H1 (cell line): ENCODE results near the gene PANX1. TPM values are rescaled to one million over a fixed set of nuclear protein-coding genes. Genes with fewer than 3 reads are reported as not detected.

Source experiments
- CTCF ChIA-PET: fragments of 300-600 bp; sonication (Branson Sonifier 250); formaldehyde crosslinking; loops from one replicate; lab custom pipeline; 2021; ENCODE audit not compliant: partially characterized antibody; lab: Charles Lee
- POLR2A ChIA-PET: fragments of 300-600 bp; sonication (Branson Sonifier 250); formaldehyde crosslinking; loops from one replicate; lab custom pipeline; 2021; ENCODE audit warnings: inconsistent platforms; ENCODE audit not compliant: partially characterized antibody; lab: Charles Lee
- DNase-seq, 2 experiments: peaks; one replicate each; pipeline versions ENCODE4 v3.0.0 to v3.0.0-alpha.2; 2010 to 2022; ENCODE audit warnings: low spot score in 2 of 2, low read depth in 1 of 2, mixed read lengths in 1 of 2
- FAIRE-seq: peaks from 2 replicates; lab custom pipeline; 2011; peaks lifted over from hg19 to GRCh38; lab: Jason Lieb, UNC
- H2AFZ ChIP-seq: 2 replicates; pipeline ENCODE4 v1.8.1; 2012; ENCODE audit warnings: low read length, inconsistent platforms
- H2AK5ac ChIP-seq: 2 replicates; pipeline ENCODE4 v1.6.1; 2013; ENCODE audit warnings: low read depth, low read length
- H2BK120ac ChIP-seq: replicated peaks from 2 replicates; pipeline ENCODE3; 2013; ENCODE audit warnings: low read depth, low read length, inconsistent platforms
- H2BK12ac ChIP-seq: 2 replicates; pipeline ENCODE4 v1.6.1; 2013; ENCODE audit warnings: low read depth, low read length
- H2BK15ac ChIP-seq: 2 replicates; pipeline ENCODE4 v1.6.1; 2013; ENCODE audit warnings: low read length
- H2BK20ac ChIP-seq: 2 replicates; pipeline ENCODE4 v1.6.1; 2013; ENCODE audit warnings: low read length
- H2BK5ac ChIP-seq: 2 replicates; pipeline ENCODE4 v1.6.1; 2013; ENCODE audit warnings: low read depth, low read length
- H3K14ac ChIP-seq: 2 replicates; pipeline ENCODE4 v1.6.1; 2013; ENCODE audit warnings: inconsistent platforms; ENCODE audit not compliant: insufficient read length
- H3K18ac ChIP-seq: 2 replicates; pipeline ENCODE4 v1.6.1; 2013; ENCODE audit warnings: low read length; ENCODE audit errors: extremely low read depth
- H3K23ac ChIP-seq: 2 replicates; pipeline ENCODE4 v1.6.1; 2013; ENCODE audit warnings: inconsistent platforms; ENCODE audit not compliant: insufficient read length
- H3K23me2 ChIP-seq: 2 replicates; pipeline ENCODE4 v1.6.1; 2013; ENCODE audit warnings: low read depth, low read length
- H3K27ac ChIP-seq: 2 replicates; pipeline ENCODE4 v1.6.1; 2011; ENCODE audit warnings: low read depth, low read length, inconsistent platforms
- H3K27me3 ChIP-seq, 4 experiments: replicated peaks in 1 of 4; 1 replicate in 1 of 4; 2 replicates in 3 of 4; pipeline versions ENCODE4 v1.6.1 to v1.8.1; 2011 to 2013; ENCODE audit warnings: low read length in 3 of 4, mild to moderate bottlenecking in 3 of 4, inconsistent platforms in 2 of 4, mixed read lengths in 2 of 4, moderate library complexity in 1 of 4; ENCODE audit not compliant: control insufficient read depth in 3 of 4, insufficient read depth in 3 of 4; ENCODE audit errors: extremely low read depth in 1 of 4
- H3K36me3 ChIP-seq, 4 experiments: 2 replicates each; pipeline versions ENCODE4 v1.6.1 to v1.8.1; 2011 to 2013; ENCODE audit warnings: mild to moderate bottlenecking in 4 of 4, low read length in 3 of 4, moderate library complexity in 2 of 4, control low read depth in 1 of 4, inconsistent platforms in 1 of 4; ENCODE audit not compliant: insufficient read depth in 4 of 4, control insufficient read depth in 2 of 4
- H3K4ac ChIP-seq: replicated peaks from 2 replicates; pipeline ENCODE3; 2013; ENCODE audit warnings: low read length, low read depth, mixed read lengths, inconsistent platforms; ENCODE audit not compliant: insufficient read length
- H3K4me1 ChIP-seq, 4 experiments: replicated peaks in 1 of 4; 1 replicate in 1 of 4; 2 replicates in 3 of 4; pipeline versions ENCODE4 v1.6.1 to v1.8.1; 2011 to 2013; ENCODE audit warnings: low read length in 3 of 4, inconsistent platforms in 2 of 4, mixed read lengths in 1 of 4; ENCODE audit not compliant: insufficient read depth in 4 of 4, control insufficient read depth in 3 of 4
- H3K4me2 ChIP-seq, 2 experiments: 2 replicates each; pipeline versions ENCODE4 v1.6.1 to v1.8.1; 2011 to 2013; ENCODE audit warnings: low read depth in 2 of 2, low read length in 2 of 2, control low read depth in 1 of 2, inconsistent platforms in 1 of 2, mild to moderate bottlenecking in 1 of 2; ENCODE audit not compliant: insufficient read depth in 1 of 2
- H3K4me3 ChIP-seq, 4 experiments: fragments of 200-600, 300-600 bp in 1 of 4; sonication (generic), shearing (Covaris generic), sonication (Bioruptor Twin) in 1 of 4; 2 replicates each; pipeline versions ENCODE4 v1.5.1 to v1.8.1; 2011 to 2016; ENCODE audit warnings: low read length in 4 of 4, low read depth in 3 of 4, control low read depth in 2 of 4, inconsistent platforms in 2 of 4, mild to moderate bottlenecking in 2 of 4, mixed read lengths in 1 of 4, moderate library complexity in 1 of 4; ENCODE audit not compliant: insufficient read depth in 2 of 4; ENCODE audit errors: extremely low read depth in 1 of 4
- H3K56ac ChIP-seq: replicated peaks from 2 replicates; pipeline ENCODE3; 2013; ENCODE audit warnings: low read depth, mild to moderate bottlenecking, mixed read lengths, low read length, inconsistent platforms; ENCODE audit not compliant: insufficient read length
- H3K79me1 ChIP-seq: 2 replicates; pipeline ENCODE4 v1.6.1; 2013; ENCODE audit warnings: low read depth, low read length, control low read depth
- H3K79me2 ChIP-seq, 2 experiments: 2 replicates each; pipeline versions ENCODE4 v1.6.1 to v1.8.1; 2012 to 2013; ENCODE audit warnings: low read length in 2 of 2, mild to moderate bottlenecking in 2 of 2, inconsistent platforms in 1 of 2; ENCODE audit not compliant: insufficient read depth in 2 of 2, control insufficient read depth in 1 of 2
- H3K9ac ChIP-seq, 4 experiments: replicated peaks in 1 of 4; 1 replicate in 1 of 4; 2 replicates in 3 of 4; pipeline versions ENCODE4 v1.6.1 to v1.8.1; 2011 to 2013; ENCODE audit warnings: low read depth in 3 of 4, low read length in 3 of 4, control low read depth in 2 of 4, mild to moderate bottlenecking in 2 of 4, moderate library complexity in 2 of 4, inconsistent platforms in 1 of 4; ENCODE audit errors: extremely low read depth in 1 of 4
- H3K9me3 ChIP-seq, 2 experiments: 2 replicates each; pipeline versions ENCODE4 v1.6.1 to v1.8.1; 2012 to 2013; ENCODE audit warnings: mild to moderate bottlenecking in 2 of 2, moderate library complexity in 2 of 2, control low read depth in 1 of 2, inconsistent platforms in 1 of 2, low read depth in 1 of 2, low read length in 1 of 2, mixed read lengths in 1 of 2; ENCODE audit not compliant: insufficient read depth in 2 of 2
- H4K20me1 ChIP-seq, 2 experiments: replicated peaks in 1 of 2; 2 replicates each; pipeline versions ENCODE3 to v1.8.1; 2011 to 2013; ENCODE audit warnings: inconsistent platforms in 2 of 2, low read length in 2 of 2, mild to moderate bottlenecking in 1 of 2; ENCODE audit not compliant: insufficient read depth in 2 of 2, control insufficient read depth in 1 of 2
- H4K5ac ChIP-seq: 2 replicates; pipeline ENCODE4 v1.6.1; 2013; ENCODE audit warnings: low read length, low read depth, mixed read lengths, inconsistent platforms; ENCODE audit not compliant: insufficient read length
- H4K8ac ChIP-seq: 2 replicates; pipeline ENCODE4 v1.8.0; 2013; ENCODE audit warnings: mild to moderate bottlenecking, moderate library complexity, low read length, inconsistent platforms; ENCODE audit not compliant: insufficient read depth; ENCODE audit errors: extremely low read depth
- H4K91ac ChIP-seq: replicated peaks from 2 replicates; pipeline ENCODE3; 2013; ENCODE audit warnings: low read length, mixed read lengths, inconsistent platforms; ENCODE audit not compliant: insufficient read length
- POLR2AphosphoS5 ChIP-seq: IDR thresholded peaks from 2 replicates; pipeline ENCODE4 v1.6.1; 2011; ENCODE audit warnings: low read depth, low read length
- RNF2 ChIP-seq: fragments of 200-900, 300-1000 bp; sonication (generic); IDR thresholded peaks from 2 replicates; pipeline ENCODE4 v1.7.1; 2016; ENCODE audit warnings: borderline replicate concordance, low read depth, mild to moderate bottlenecking, antibody characterized with exemption, low read length; ENCODE audit not compliant: poor library complexity, severe bottlenecking; ENCODE audit errors: missing control alignments
- WGBS, 2 experiments: shearing (Covaris generic) in 1 of 2; methylation state at CpG; one replicate each; pipeline versions ENCODE4 v1.1.6 to v1.1.7; 2013 to 2015; ENCODE audit warnings: low lambda C conversion rate in 2 of 2, mixed read lengths in 2 of 2, inconsistent platforms in 1 of 2, low coverage in 1 of 2, missing lambda C conversion rate in 1 of 2; ENCODE audit not compliant: insufficient replicate concordance in 2 of 2, insufficient coverage in 1 of 2, insufficient read length in 1 of 2; ENCODE audit errors: extremely low coverage in 1 of 2, missing lambda C conversion rate in 1 of 2; 5-methylcytosine and 5-hydroxymethylcytosine counted together
- polyA plus RNA-seq, 7 experiments: library from polyadenylated mRNA; depleted of rRNA in 3 of 7; stranded (reverse) in 5 of 7; unstranded in 2 of 7; fragments of >200 nt in 5 of 7; fragments of 200-250 nt in 2 of 7; gene quantifications; 1 replicate in 5 of 7; 2 replicates in 1 of 7; 4 replicates in 1 of 7; pipeline versions ENCODE4 v1.2.1 to v1.2.3, GENCODE V29; 2011 to 2013; ENCODE audit warnings: missing spikeins in 2 of 7, mixed read lengths in 2 of 7
- total RNA-seq: library from RNA; stranded (reverse); fragmentation: NEBNext Ultra II Directional; extraction: Animal tissue kit (Norgen Biotek cat#: 25700); gene quantifications from 2 replicates; pipeline ENCODE4 v1.2.1, GENCODE V29; 2021

The PANX1 gene
- total and polyA plus RNA-seq, 2 of the 8 experiments (the other 6 are each of a cell fraction or from before 2014, with no cell fraction given): 15.9 to 35.2 TPM

GRCh38 chr11:94186342-94187203 lies 57.9 kb downstream of the PANX1 start:
- Histone ChIP-seq H2BK120ac (no peak overlapping the region), H4K8ac (no peak overlapping the region), H3K23me2 (no peaks in the 10 kb centered on the region), H3K4ac (no peak overlapping the region), H3K27me3 (peaks cover 0 to 1% (median 0%) of the 10 kb centered on the region in 4 experiments; a peak in 1 of 7 replicates), H3K4me1 (peaks cover 0 to 14% (median 9%) of the 10 kb centered on the region in 4 experiments; a peak in 5 of 7 replicates), H4K91ac (no peak overlapping the region), H2BK5ac (no peak overlapping the region; the same call in 1 of the 2 replicates), H3K9me3 (no peaks in the 10 kb centered on the region), H2AFZ (no peak overlapping the region), H3K4me3 (no peak overlapping the region), H3K14ac (no peak overlapping the region), H2AK5ac (no peak overlapping the region), H3K79me1 (no peaks in the 10 kb centered on the region), H3K4me2 (no peak overlapping the region), H2BK12ac (no peak overlapping the region), H4K20me1 (peaks cover 0 to 4% of the 10 kb centered on the region in 2 experiments), H4K5ac (no peak overlapping the region), H3K23ac (no peak overlapping the region), H3K27ac (no peak overlapping the region), H2BK15ac (no peak overlapping the region), H3K18ac (no peak overlapping the region), H3K56ac (no peak overlapping the region), H3K9ac (no peak overlapping the region), H3K36me3 (peaks cover 0 to 22% (median 4%) of the 10 kb centered on the region in 4 experiments; a peak in 5 of 8 replicates), H3K79me2 (peaks cover 0 to 8% of the 10 kb centered on the region in 2 experiments; a peak in 2 of 4 replicates), H2BK20ac (no peak overlapping the region)
- 79% methylated on average over 8 of the region's 8 CpGs; no CpG with 5 or more reads in 1 of the 2 experiments for WGBS, 2 experiments
- DNase-seq (no peak), FAIRE-seq (no peak)
- CTCF ChIA-PET: interaction anchor here (0.6 to 11.1 kb wide), 11 partner anchors 8 to 319 kb away, joined by 3 to 127 read pairs (median 5); no protein-coding TSS in a partner anchor
- TF ChIP-seq POLR2AphosphoS5: peak; percentile 75; the same call in 1 of the 2 replicates
- TF ChIP-seq RNF2: no peak
- POLR2A ChIA-PET: interaction anchor here (0.8 kb wide), 1 partner anchor 12 kb away, joined by 3 read pairs; no protein-coding TSS in a partner anchor
